Lung microvascular endothelial cell (primary cell): ENCODE measurements around the gene IL10RA. TPM values are rescaled to one million over a fixed set of nuclear protein-coding genes. Genes with fewer than 3 reads are reported as not detected.

Source experiments
- DNase-seq, 2 donors: peaks; one replicate each; pipeline versions ENCODE4 v3.0.0 to v3.0.0-alpha.2; 2010; ENCODE audit warnings: low read depth in 2 of 2
- total RNA-seq: library from RNA; depleted of rRNA; stranded (reverse); fragments of >200 nt; gene quantifications from 2 replicates; pipeline ENCODE4 v1.2.1, GENCODE V29; 2014

Gene IL10RA
- total RNA-seq, 1 donor from 2014 or later: not detected

GRCh38 chr11:118045191-118045590 lies 59.0 kb downstream of the IL10RA start:
- DNase-seq: no peak

DNA sequence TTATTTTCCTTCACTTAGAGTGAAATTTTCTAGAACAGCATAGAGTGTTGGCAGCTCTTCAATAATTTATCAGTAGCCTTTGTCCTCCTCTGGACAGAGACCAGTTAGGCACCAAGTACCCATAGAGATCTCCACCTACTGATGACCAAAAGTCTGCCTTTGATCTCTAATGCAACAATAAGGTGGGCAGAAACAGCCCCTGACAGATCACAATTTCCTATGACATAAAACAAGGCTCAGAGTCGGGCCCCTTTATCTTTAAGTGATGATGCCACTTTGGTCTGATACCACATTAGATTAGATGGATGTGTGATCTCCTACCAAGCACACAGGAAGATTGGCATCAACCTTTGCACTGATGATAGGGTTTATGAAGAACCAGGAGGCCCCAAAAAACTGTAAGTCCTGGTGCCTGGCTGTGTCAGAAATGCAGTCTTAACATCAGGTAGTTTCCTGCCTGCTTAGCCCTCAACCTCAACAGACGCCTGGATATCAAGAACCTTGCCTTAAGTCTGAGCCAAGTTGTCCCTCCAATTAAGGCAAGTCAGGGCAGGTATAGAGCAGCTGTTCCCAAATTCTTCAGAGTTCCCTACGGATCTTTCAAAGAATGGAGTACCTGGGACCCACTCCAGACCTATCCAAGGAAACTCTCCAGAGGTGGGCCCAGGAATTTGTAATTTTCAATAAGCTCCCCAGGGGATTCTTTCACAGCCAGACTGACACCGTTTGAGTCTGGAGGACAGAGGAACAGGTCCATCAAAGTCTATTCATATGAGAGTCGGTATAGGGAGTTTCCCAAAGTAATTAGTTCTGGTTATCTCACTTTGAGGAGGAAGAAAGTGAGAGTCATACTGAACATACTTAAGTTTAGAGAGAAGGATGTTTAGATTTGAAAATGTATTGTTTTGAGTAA lies 60.1 kb downstream of the IL10RA start:
- no peak for DNase-seq

DNA sequence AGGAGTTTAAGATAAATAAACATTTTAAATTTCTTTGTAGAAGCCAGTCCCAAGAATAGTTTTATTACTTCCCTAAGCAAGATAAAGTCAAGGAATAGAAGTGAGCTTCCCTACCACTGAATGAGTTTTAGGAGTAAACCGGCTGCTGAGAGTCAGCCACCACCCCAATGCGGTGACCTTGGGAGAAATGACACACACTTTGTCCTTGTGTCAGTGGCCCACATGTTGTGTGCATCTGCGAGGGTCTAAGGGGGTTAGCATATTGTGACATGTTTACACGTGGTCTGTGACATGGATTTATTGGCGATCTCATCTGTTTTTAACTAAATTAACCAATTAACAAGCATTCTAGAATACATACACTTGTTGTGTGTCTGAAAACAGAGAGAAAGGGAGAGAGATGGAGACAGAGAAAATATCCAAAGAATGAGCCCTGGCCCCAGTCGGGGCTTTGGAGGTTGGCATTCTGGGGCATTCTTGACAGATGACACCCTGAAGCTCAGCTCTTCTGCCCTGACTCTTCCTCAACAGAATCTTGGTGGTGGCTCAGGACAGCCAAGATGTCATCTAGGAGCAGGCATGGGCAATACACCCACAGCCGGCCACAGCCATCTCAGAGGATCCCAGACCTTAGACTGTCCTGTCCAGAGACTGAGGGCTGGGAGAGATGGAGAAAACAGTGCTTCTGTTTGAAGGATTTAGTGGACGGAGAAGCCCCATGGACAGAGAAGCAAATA lies 60.9 kb downstream of the IL10RA start:
- DNase-seq: no peak

GRCh38 chr11:118047749-118048148 lies 61.6 kb downstream of the IL10RA start:
- no peak for DNase-seq

GRCh38 chr11:118048472-118049370 lies 62.5 kb downstream of the IL10RA start:
- no peak for DNase-seq

GRCh38 chr11:118049771-118050170 lies 63.6 kb downstream of the IL10RA start:
- no peak for DNase-seq

DNA sequence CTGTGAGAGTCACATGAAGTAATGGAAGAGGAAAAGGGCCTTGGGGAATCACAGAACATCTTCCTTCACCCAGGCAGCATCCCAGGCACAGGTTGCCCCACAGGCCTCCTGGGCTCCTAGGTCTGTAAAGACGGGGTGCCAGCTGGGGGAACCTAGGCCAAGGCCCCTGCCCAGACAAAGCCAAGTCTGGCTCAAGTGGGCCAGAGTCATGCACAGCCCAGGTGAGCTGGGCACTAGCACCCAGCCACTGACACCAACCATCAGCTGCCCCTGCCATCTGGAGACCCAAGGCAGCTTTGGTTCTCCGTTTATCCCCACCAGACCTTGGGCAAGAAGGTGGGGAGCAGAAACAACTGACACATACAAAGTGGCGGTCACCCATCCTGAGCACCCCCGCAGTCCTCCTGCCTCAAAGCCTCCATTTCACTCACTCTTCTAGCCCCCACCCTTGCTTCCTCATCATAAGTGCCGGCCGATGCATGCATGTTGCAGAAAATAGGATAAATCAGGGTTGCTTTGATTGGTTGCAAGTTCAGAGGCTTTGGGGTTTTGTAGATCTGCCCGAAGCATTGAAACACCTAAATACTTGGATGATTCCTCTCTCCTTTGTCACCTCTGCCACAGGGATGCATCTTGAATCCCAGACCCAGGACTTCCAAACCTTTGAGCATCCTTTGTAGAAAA lies 64.2 kb downstream of the IL10RA start:
- no peak for DNase-seq

Other genes with a start within 250 kb of the IL10RA start
- gene DSCAML1, start 189.2 kb upstream of the IL10RA start, total RNA-seq: under 0.01 TPM in 1 of 2 replicates, not detected in the other
- 0.22 and 1.8 TPM in 2 replicates for gene FXYD2, start 161.7 kb upstream of the IL10RA start, total RNA-seq
- 0.22 and 1.4 TPM in 2 replicates for gene FXYD6, start 109.7 kb upstream of the IL10RA start, total RNA-seq
- not detected in 2 replicates for gene TMPRSS13, start 57.0 kb upstream of the IL10RA start, total RNA-seq
- not detected in 2 replicates for gene TMPRSS4, start 90.7 kb downstream of the IL10RA start, total RNA-seq
- not detected in 2 replicates for gene SMIM35, start 100.6 kb downstream of the IL10RA start, total RNA-seq
- gene SCN4B, start 166.4 kb downstream of the IL10RA start, total RNA-seq: under 0.01 TPM in 1 of 2 replicates, not detected in the other
- gene SCN2B, start 190.2 kb downstream of the IL10RA start, total RNA-seq: not detected in 2 replicates
- gene JAML, start 238.6 kb downstream of the IL10RA start, total RNA-seq: under 0.01 TPM in 1 of 2 replicates, not detected in the other